A549 (cell line): Measurements from ENCODE around the gene MSX2.

Experiments used
- TF ChIP-seq, protein P1 (sequence below): fragments of 200-600 bp; sonication (generic); IDR thresholded peaks from 2 replicates; pipeline ENCODE4 v1.6.1; 2016; ENCODE audit warnings: antibody characterized with exemption, mild to moderate bottlenecking, moderate library complexity
- TF ChIP-seq, protein P2 (sequence below): fragments of >200 bp; sonication (Bioruptor Twin); formaldehyde crosslinking; IDR thresholded peaks from 3 replicates; pipeline ENCODE4 v1.5.1; 2016

DNA sequence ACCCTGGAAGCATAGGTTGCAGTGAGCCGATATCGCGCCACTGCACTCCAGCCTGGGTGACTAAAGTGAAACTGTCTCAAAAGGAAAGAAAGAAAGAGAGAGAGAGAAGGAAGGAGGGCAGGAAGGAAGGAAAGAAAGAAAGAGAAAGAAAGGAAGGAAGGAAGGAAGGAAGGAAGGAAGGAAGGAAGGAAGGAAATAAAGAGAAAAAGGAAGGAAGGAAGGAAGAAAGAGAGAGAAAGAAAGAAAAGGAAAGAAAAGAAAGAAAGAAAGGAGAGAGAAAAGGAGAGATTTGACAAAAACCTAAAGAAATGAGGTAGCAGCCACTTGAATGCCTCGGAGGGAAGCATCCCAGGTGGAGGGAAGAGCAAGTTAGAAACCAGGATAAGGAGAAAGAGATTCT lies 44.6 kb downstream of the MSX2 start:
- TF ChIP-seq, protein P1, sequence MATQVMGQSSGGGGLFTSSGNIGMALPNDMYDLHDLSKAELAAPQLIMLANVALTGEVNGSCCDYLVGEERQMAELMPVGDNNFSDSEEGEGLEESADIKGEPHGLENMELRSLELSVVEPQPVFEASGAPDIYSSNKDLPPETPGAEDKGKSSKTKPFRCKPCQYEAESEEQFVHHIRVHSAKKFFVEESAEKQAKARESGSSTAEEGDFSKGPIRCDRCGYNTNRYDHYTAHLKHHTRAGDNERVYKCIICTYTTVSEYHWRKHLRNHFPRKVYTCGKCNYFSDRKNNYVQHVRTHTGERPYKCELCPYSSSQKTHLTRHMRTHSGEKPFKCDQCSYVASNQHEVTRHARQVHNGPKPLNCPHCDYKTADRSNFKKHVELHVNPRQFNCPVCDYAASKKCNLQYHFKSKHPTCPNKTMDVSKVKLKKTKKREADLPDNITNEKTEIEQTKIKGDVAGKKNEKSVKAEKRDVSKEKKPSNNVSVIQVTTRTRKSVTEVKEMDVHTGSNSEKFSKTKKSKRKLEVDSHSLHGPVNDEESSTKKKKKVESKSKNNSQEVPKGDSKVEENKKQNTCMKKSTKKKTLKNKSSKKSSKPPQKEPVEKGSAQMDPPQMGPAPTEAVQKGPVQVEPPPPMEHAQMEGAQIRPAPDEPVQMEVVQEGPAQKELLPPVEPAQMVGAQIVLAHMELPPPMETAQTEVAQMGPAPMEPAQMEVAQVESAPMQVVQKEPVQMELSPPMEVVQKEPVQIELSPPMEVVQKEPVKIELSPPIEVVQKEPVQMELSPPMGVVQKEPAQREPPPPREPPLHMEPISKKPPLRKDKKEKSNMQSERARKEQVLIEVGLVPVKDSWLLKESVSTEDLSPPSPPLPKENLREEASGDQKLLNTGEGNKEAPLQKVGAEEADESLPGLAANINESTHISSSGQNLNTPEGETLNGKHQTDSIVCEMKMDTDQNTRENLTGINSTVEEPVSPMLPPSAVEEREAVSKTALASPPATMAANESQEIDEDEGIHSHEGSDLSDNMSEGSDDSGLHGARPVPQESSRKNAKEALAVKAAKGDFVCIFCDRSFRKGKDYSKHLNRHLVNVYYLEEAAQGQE = no peak
- TF ChIP-seq, protein P2, sequence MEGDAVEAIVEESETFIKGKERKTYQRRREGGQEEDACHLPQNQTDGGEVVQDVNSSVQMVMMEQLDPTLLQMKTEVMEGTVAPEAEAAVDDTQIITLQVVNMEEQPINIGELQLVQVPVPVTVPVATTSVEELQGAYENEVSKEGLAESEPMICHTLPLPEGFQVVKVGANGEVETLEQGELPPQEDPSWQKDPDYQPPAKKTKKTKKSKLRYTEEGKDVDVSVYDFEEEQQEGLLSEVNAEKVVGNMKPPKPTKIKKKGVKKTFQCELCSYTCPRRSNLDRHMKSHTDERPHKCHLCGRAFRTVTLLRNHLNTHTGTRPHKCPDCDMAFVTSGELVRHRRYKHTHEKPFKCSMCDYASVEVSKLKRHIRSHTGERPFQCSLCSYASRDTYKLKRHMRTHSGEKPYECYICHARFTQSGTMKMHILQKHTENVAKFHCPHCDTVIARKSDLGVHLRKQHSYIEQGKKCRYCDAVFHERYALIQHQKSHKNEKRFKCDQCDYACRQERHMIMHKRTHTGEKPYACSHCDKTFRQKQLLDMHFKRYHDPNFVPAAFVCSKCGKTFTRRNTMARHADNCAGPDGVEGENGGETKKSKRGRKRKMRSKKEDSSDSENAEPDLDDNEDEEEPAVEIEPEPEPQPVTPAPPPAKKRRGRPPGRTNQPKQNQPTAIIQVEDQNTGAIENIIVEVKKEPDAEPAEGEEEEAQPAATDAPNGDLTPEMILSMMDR = no peak
